Fibroblast of villous mesenchyme (primary cell): Measurements from ENCODE around the gene DHPS. TPM values are rescaled to one million over a fixed set of nuclear protein-coding genes. Genes with fewer than 3 reads are reported as not detected.

Experiments used
- DNase-seq: peaks from one replicate; pipeline ENCODE4 v3.0.0-alpha.2; 2010; ENCODE audit warnings: low read depth
- H3K4me3 ChIP-seq: 2 replicates; pipeline ENCODE4 v1.5.1; 2011; ENCODE audit warnings: low read depth, mild to moderate bottlenecking, low read length
- CTCF ChIP-seq: IDR thresholded peaks from 2 replicates; pipeline ENCODE4 v1.5.1; 2012; ENCODE audit warnings: low read depth, mild to moderate bottlenecking, low read length; ENCODE audit not compliant: insufficient read depth
- total RNA-seq: library from RNA; depleted of rRNA; stranded (reverse); fragments of >200 nt; gene quantifications from 2 replicates; pipeline ENCODE4 v1.2.3, GENCODE V29; 2012

The DHPS gene
- total RNA-seq, 1 donor, result 50.1 TPM

GRCh38 chr19:12675399-12675798, 6.3 kb downstream of the DHPS start:
- no peak overlapping the region for H3K4me3 ChIP-seq
- no peak for DNase-seq
- TF ChIP-seq CTCF, result no peak

GRCh38 chr19:12672744-12673143, 8.9 kb downstream of the DHPS start:
- no peak for DNase-seq
- H3K4me3 ChIP-seq, result no peak overlapping the region
- no peak for TF ChIP-seq CTCF

GRCh38 chr19:12670159-12670928, 11.3 kb downstream of the DHPS start:
- DNase-seq, result no peak
- H3K4me3 ChIP-seq, result peak overlapping the region; percentile 89
- no peak for TF ChIP-seq CTCF

- peak overlapping the region; percentile 89 for H3K4me3 ChIP-seq
- DNase-seq, result peak; percentile 91
- TF ChIP-seq CTCF, result peak; percentile 7
Observed at GRCh38 chr19:12669270-12670158, 12.2 kb downstream of the DHPS start.

GRCh38 chr19:12668932-12669269, 12.8 kb downstream of the DHPS start:
- TF ChIP-seq CTCF, result no peak
- H3K4me3 ChIP-seq, result peak overlapping the region; percentile 89
- DNase-seq, result peak; percentile 68

GRCh38 chr19:12668346-12668745, 13.3 kb downstream of the DHPS start:
- peak overlapping the region; percentile 89 for H3K4me3 ChIP-seq
- no peak for DNase-seq
- TF ChIP-seq CTCF, result no peak
